ENCODE results near the gene SENP7.

- no peak for TF ChIP-seq CTCF (IDR thresholded peaks at IDR 0.05; ENCODE audit: insufficient read depth, low read depth, low read length)
- TF ChIP-seq EZH2 (IDR thresholded peaks at IDR 0.05; ENCODE audit: insufficient read depth, low read length): no peak
These were observed 135.2 kb downstream of the SENP7 start for GRCh38 chr3:101377796-101378195.

All from astrocyte (in vitro differentiated cells and primary cell).